K562 (cell line): ENCODE results near the gene ATG7. TPM values are rescaled to one million over a fixed set of nuclear protein-coding genes. Genes with fewer than 3 reads are reported as not detected.

Source experiments
- ATAC-seq: fragments of 200-7000 bp; cut with Tn5 transposase; 3 replicates; pipeline ENCODE4 v1.9.1; 2020; ENCODE audit warnings: moderate library complexity
- BruUV-seq: library from RNA; stranded (reverse); fragments of 400-500 nt; replicated peaks from 2 replicates; lab custom pipeline; 2021; lab: Mats Ljungman, UMichigan
- CTCF ChIA-PET: fragments of 300-600 bp; formaldehyde crosslinking; extraction: SDS; loops from one replicate; lab custom pipeline; 2021; ENCODE audit warnings: low intra/inter-chr PET ratio; lab: Yijun Ruan, JAX
- POLR2A ChIA-PET: fragments of 300-600, 350-650 bp; sonication (Branson Sonifier 250); formaldehyde crosslinking; extraction: SDS; loops from one replicate; lab custom pipeline; 2021; ENCODE audit warnings: antibody characterized with exemption, inconsistent platforms; lab: Yijun Ruan, JAX
- DNase-seq, 4 experiments: peaks; one replicate each; pipeline versions ENCODE4 v3.0.0 to v3.0.0-alpha.2; 2011 to 2018; ENCODE audit warnings: low spot score in 3 of 4, mixed read lengths in 3 of 4; ENCODE audit errors: extremely low read depth in 1 of 4
- FAIRE-seq: peaks from 2 replicates; lab custom pipeline; 2011; peaks lifted over from hg19 to GRCh38; lab: Jason Lieb, UNC
- H2AFZ ChIP-seq: 2 replicates; pipeline ENCODE4 v1.6.0; 2011; ENCODE audit warnings: low read depth, low read length, control low read depth, inconsistent platforms
- H3K27ac ChIP-seq: fragments of 200-600 bp; 3 replicates; pipeline ENCODE4 v1.8.0; 2011; ENCODE audit warnings: low read depth, mild to moderate bottlenecking, control low read depth, inconsistent platforms, low read length, moderate library complexity, mixed read lengths; ENCODE audit errors: extremely low read depth
- H3K27me3 ChIP-seq, 2 experiments: fragments of 300-600 bp in 1 of 2; 2 replicates in 1 of 2; 3 replicates in 1 of 2; pipeline versions ENCODE4 v1.6.0 to v1.8.0; 2011; ENCODE audit warnings: inconsistent platforms in 2 of 2, low read length in 2 of 2, mild to moderate bottlenecking in 1 of 2, mixed read lengths in 1 of 2, moderate library complexity in 1 of 2; ENCODE audit not compliant: control insufficient read depth in 2 of 2, insufficient read depth in 2 of 2
- H3K36me3 ChIP-seq: fragments of 300-600 bp; 3 replicates; pipeline ENCODE4 v1.8.0; 2011; ENCODE audit warnings: mild to moderate bottlenecking, low read length, inconsistent platforms; ENCODE audit not compliant: control insufficient read depth, insufficient read depth
- H3K4me1 ChIP-seq, 2 experiments: fragments of 200-600 bp in 1 of 2; replicated peaks in 1 of 2; 2 replicates in 1 of 2; 3 replicates in 1 of 2; pipeline versions ENCODE4 v1.5.1 to v1.8.0; 2011; ENCODE audit warnings: inconsistent platforms in 2 of 2, low read length in 2 of 2, mild to moderate bottlenecking in 1 of 2, mixed read lengths in 1 of 2, moderate library complexity in 1 of 2; ENCODE audit not compliant: control insufficient read depth in 2 of 2, insufficient read depth in 2 of 2
- H3K4me2 ChIP-seq: 2 replicates; pipeline ENCODE4 v1.6.1; 2011; ENCODE audit warnings: low read length, control low read depth, inconsistent platforms, mixed read lengths; ENCODE audit not compliant: insufficient read depth
- H3K4me3 ChIP-seq: fragments of 200-600 bp; sonication (generic), shearing (Covaris generic); 2 replicates; pipeline ENCODE4 v1.5.1; 2016; ENCODE audit warnings: control low read depth, inconsistent platforms
- H3K79me2 ChIP-seq: fragments of 200-600 bp; 3 replicates; pipeline ENCODE4 v1.8.0; 2011; ENCODE audit warnings: low read length, inconsistent platforms; ENCODE audit not compliant: control insufficient read depth, insufficient read depth
- H3K9ac ChIP-seq, 2 experiments: 2 replicates each; pipeline versions ENCODE4 v1.6.0 to v1.6.1; 2011; ENCODE audit warnings: low read depth in 2 of 2, low read length in 2 of 2, control low read depth in 1 of 2, inconsistent platforms in 1 of 2, mild to moderate bottlenecking in 1 of 2, mixed read lengths in 1 of 2; ENCODE audit not compliant: insufficient read depth in 1 of 2
- H3K9me1 ChIP-seq: one replicate; pipeline ENCODE4 v1.6.0; 2011; ENCODE audit warnings: inconsistent platforms, mild to moderate bottlenecking, low read length, moderate library complexity; ENCODE audit not compliant: control insufficient read depth, insufficient read depth
- H3K9me3 ChIP-seq: replicated peaks from 2 replicates; pipeline ENCODE4 v1.5.1; 2011; ENCODE audit warnings: low read depth, low read length, inconsistent platforms; ENCODE audit not compliant: control insufficient read depth, insufficient read depth
- H4K20me1 ChIP-seq: replicated peaks from 2 replicates; pipeline ENCODE4 v1.6.1; 2011; ENCODE audit warnings: low read length, inconsistent platforms, mixed read lengths; ENCODE audit not compliant: control insufficient read depth, insufficient read depth
- RAD51 ChIP-seq: fragments of 450-650 bp; IDR thresholded peaks from 2 replicates; pipeline ENCODE4 v1.7.1; 2016; ENCODE audit warnings: low read depth, mild to moderate bottlenecking, borderline replicate concordance
- USF1 ChIP-seq: sonication (generic); formaldehyde crosslinking; IDR thresholded peaks from 2 replicates; pipeline ENCODE4 v1.9.0; 2022; ENCODE audit warnings: mild to moderate bottlenecking, missing genetic modification reagents
- USF2 ChIP-seq: sonication (generic); formaldehyde crosslinking; IDR thresholded peaks from 2 replicates; pipeline ENCODE4 v1.5.0; 2020; ENCODE audit warnings: missing genetic modification reagents
- ZNF696 ChIP-seq: fragments of 250-450 bp; sonication (Bioruptor Pico); conservative IDR thresholded peaks from 2 replicates; pipeline ENCODE4 v1.4.0; 2020; ENCODE audit warnings: mild to moderate bottlenecking, moderate library complexity
- WGBS: fragments of 100-300 bp; shearing (Covaris generic); methylation state at CpG from one replicate; pipeline ENCODE4 v1.1.6; 2016; ENCODE audit warnings: low coverage, mixed read lengths; ENCODE audit not compliant: insufficient coverage; ENCODE audit errors: missing lambda C conversion rate; 5-methylcytosine and 5-hydroxymethylcytosine counted together
- in situ Hi-C: fragments of 300-500 bp; cut with MboI; formaldehyde crosslinking; loops from 4 replicates; pipeline ENCODE4 v1.15.0; 2018; ENCODE audit warnings: inconsistent platforms, mixed read lengths
- intact Hi-C: fragments of 100-400 bp; cut with micrococcal nuclease; formaldehyde crosslinking; loops from 2 replicates; pipeline ENCODE4 v1.14.2; 2022
- polyA plus RNA-seq, 8 experiments: library from polyadenylated mRNA; depleted of rRNA in 4 of 8; stranded (reverse) in 5 of 8; unstranded in 3 of 8; fragments of >200 nt; fragmentation: Nextera tagmentation in 2 of 8; fragmentation: Illumina TruSeq in 1 of 8; extraction: Ambion mirVana in 2 of 8; extraction: Trizol in 1 of 8; gene quantifications; 2 replicates each; pipeline versions ENCODE4 v1.2.1 to v1.2.3, GENCODE V29; 2011 to 2014; ENCODE audit warnings: inconsistent platforms in 1 of 8, missing spikeins in 1 of 8
- total RNA-seq, 7 experiments: library from RNA; depleted of rRNA in 6 of 7; stranded (reverse); fragments of >200 nt in 6 of 7; fragmentation: Illumina TruSeq in 2 of 7; extraction: Trizol in 2 of 7; gene quantifications; 2 replicates each; pipeline versions ENCODE4 v1.2.1 to v1.2.3, GENCODE V29; 2011 to 2021; ENCODE audit warnings: low replicate concordance in 1 of 7

Gene ATG7
- total and polyA plus RNA-seq, 9 of the 15 experiments (the other 6 are each of a cell fraction or from before 2014, with no cell fraction given), result 18.3 to 45.3 (median 33.6) TPM

- no peak overlapping the region for H3K4me3 ChIP-seq
- intact Hi-C loops (no loop called here), in situ Hi-C loops (no loop called here)
- ChIA-PET CTCF (no interaction called here), POLR2A (interaction anchor here (1.3 to 1.6 kb wide), 2 partner anchors 12 to 66 kb away, joined by 3 read pairs; no protein-coding TSS in a partner anchor)
- H3K4me1 ChIP-seq, result no peaks in the 10 kb centered on the region; a peak in 1 of 5 replicates
- no peaks in the 10 kb centered on the region for H3K9me3 ChIP-seq
- no peaks in the 10 kb centered on the region for H3K9me1 ChIP-seq
- ATAC-seq (no peak), FAIRE-seq (no peak), DNase-seq (no peak)
- H3K79me2 ChIP-seq, result no peaks in the 10 kb centered on the region
- no peak overlapping the region for H3K27ac ChIP-seq
- BruUV-seq, result no TSS peak
- WGBS, result 53% methylated on average over 2 of the region's 2 CpGs
- H3K27me3 ChIP-seq, result no peaks in the 10 kb centered on the region
- H2AFZ ChIP-seq, result no peak overlapping the region
- H4K20me1 ChIP-seq, result no peaks in the 10 kb centered on the region
- H3K9ac ChIP-seq, result no peak overlapping the region
- H3K36me3 ChIP-seq, result no peaks in the 10 kb centered on the region
- TF ChIP-seq RAD51 (peak; percentile 38; the same call in 1 of the 2 replicates), USF1 (CRISPR knock-in tag) (peak; percentile 60), ZNF696 (CRISPR knock-in tag) (no peak), USF2 (CRISPR knock-in tag) (peak; percentile 56)
- no peak overlapping the region for H3K4me2 ChIP-seq
Measured at GRCh38 chr3:11447584-11448200, 175.5 kb downstream of the ATG7 start.
